Measurements from ENCODE around the gene ADCY1. TPM values are rescaled to one million over a fixed set of nuclear protein-coding genes. Genes with fewer than 3 reads are reported as not detected.
"Not testable (repeated sequence)": the region's sequence is repeated elsewhere in the genome, so short reads cannot be mapped to it uniquely, and the experiment has no call there.

Gene ADCY1
- total and polyA plus RNA-seq, 2 donors (not counting 1 experiment from before 2014, with no cell fraction given): 0.23 to 2.5 TPM

DNA sequence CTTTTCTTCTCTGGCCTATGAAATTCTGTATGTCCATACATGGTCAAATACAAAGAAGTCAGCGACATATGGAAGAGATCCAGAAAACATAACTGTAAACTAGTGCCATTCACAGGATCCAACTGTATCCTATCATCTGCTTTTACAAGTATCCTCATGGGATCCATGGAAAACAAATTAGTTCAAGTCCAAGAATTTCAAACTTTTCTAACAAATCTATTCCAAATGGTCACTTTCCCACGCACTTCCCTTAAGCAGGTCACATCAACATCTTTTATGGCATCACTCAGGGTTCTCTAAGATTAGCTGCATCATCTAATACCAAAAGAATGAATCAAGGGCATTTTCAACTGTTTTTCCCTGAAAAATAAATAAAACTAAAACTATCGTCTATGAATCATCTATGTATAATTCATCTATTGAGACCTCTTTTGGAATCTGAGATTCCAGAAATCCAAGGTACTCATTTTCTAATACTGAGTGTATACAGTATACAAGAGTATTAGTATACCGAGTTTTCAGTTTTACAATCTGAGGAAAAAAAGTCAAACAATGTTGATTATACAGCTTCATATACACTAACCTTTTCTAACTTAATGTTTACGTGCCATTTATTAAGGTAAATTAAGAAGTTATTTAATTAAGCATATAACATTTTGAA is 187.5 kb downstream of the ADCY1 start:
- H3K4me1 ChIP-seq (ENCODE audit: control insufficient read depth, extremely low read depth, insufficient read depth, low read length); H3K4me3 ChIP-seq (replicated peaks in 1 of 4; ENCODE audit: control extremely low read depth in 1 of 4, insufficient read depth in 1 of 4, low read depth in 3 of 4, low read length in 4 of 4); H3K4me2 ChIP-seq (ENCODE audit: extremely low read depth, insufficient read depth, low read length); H2AFZ ChIP-seq (ENCODE audit: low read length); H3K9me3 ChIP-seq (ENCODE audit: control insufficient read depth, insufficient read depth, low read depth, low read length); H3K79me2 ChIP-seq (ENCODE audit: control insufficient read depth, insufficient read depth, low read length); H3K36me3 ChIP-seq (ENCODE audit: control insufficient read depth, insufficient read depth, low read length); H3K9ac ChIP-seq (ENCODE audit: insufficient read depth, low read length); H4K20me1 ChIP-seq (ENCODE audit: control insufficient read depth, extremely low read depth, insufficient read depth, low read length); H3K27me3 ChIP-seq (ENCODE audit: control insufficient read depth, insufficient read depth, low read length): not testable (repeated sequence)
- peak overlapping the region; percentile 79 for H3K27ac ChIP-seq (ENCODE audit: insufficient read depth, low read length)
- peak; percentile 92 for DNase-seq (ENCODE audit: low read depth in 2 of 2)

DNA sequence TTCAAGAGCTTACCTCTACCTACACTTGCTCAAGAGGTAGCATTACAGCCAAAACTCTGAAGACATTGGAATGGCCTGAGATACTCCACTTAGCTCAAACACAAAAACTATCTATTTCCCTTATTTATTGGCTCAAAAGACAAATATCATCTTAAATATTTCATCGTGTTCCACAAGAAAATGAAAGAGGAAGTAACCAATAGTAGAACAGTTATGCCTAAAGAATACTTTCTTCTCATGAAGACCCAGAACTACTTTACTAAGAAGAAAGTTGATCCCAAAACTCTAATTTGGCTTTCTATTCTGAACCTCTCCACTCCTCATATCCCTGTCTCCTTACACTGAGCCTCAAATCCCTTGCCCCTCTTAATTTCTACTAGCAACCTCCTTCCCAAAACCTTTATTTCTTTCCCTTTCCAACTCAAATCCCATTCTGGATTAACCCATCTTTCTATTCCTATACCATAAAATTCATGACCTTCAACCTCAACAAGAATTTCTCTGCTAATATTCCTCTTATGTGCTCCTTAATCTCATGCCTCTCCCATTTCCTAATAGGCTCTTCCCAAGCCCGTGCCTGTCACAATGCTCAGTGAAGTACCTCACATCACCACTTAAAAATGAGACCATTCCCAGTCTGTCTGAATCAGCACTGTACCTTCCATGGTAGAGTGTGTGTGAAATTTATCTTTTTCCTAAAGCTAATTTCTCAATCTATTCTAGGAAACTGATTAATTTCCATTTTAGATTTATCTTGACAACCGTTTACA is 188.2 kb downstream of the ADCY1 start:
- H3K27me3 ChIP-seq (ENCODE audit: control insufficient read depth, insufficient read depth, low read length); H3K4me1 ChIP-seq (ENCODE audit: control insufficient read depth, extremely low read depth, insufficient read depth, low read length); H2AFZ ChIP-seq (ENCODE audit: low read length); H3K9me3 ChIP-seq (ENCODE audit: control insufficient read depth, insufficient read depth, low read depth, low read length); H4K20me1 ChIP-seq (ENCODE audit: control insufficient read depth, extremely low read depth, insufficient read depth, low read length); H3K36me3 ChIP-seq (ENCODE audit: control insufficient read depth, insufficient read depth, low read length): not testable (repeated sequence)
- H3K4me2 ChIP-seq (ENCODE audit: extremely low read depth, insufficient read depth, low read length): peak overlapping the region; percentile 23
- peak overlapping the region; percentile 13 for H3K9ac ChIP-seq (ENCODE audit: insufficient read depth, low read length)
- peaks cover 12% of the 10 kb centered on the region for H3K79me2 ChIP-seq (ENCODE audit: control insufficient read depth, insufficient read depth, low read length)
- peak overlapping the region; percentile 79 for H3K27ac ChIP-seq (ENCODE audit: insufficient read depth, low read length)
- H3K4me3 ChIP-seq (replicated peaks in 1 of 4; ENCODE audit: control extremely low read depth in 1 of 4, insufficient read depth in 1 of 4, low read depth in 3 of 4, low read length in 4 of 4): peak overlapping the region in 1 of 4 experiments; percentile 36
- peak; percentile 27 to 28 for DNase-seq (ENCODE audit: low read depth in 2 of 2)

DNA sequence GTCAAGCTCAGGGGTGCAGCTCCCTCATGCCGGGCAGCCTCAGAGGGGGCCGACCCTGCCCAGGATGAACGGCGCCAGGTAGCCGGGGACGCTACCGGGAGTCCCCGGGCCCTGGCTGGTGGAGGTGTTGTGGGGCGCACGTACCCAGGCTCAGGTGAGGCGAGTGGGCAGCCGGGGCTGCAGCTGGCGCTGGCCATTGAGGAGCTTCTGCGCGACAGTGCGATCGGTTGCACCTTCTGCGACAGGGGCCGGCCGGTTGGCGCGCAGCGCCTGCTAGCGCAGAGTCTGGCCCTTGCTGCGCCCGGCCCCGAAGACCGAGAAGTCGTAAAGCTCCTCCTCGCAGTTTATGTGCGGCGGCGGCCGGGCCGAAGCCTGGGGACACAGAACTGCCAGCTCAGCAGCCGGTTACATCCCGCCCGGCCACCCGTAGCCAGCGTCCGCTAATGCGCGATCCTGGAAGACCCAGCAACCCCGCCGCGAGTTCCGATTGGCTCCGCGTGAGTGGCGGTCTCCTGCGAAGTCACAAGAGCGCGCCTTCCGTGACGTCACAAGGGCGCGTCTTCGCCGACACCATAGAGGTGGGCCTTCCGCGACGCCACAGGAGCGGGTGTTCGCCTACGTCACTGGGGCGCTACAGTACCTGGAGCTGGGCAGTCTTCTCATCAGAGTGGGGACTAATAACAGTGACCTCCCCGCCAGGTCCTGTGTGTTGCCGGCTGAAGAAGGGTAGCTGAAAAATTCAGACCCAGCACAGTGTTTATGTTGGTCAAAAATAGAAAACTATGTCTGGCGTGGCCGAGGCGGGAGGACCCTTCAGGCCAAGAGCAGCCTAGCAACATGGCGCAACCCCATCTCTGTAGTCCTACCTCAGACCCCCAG is 194.6 kb downstream of the ADCY1 start:
- peak overlapping the region; percentile 66 to 85 (median 82) for H3K4me3 ChIP-seq (replicated peaks in 1 of 4; ENCODE audit: control extremely low read depth in 1 of 4, insufficient read depth in 1 of 4, low read depth in 3 of 4, low read length in 4 of 4)
- DNase-seq (ENCODE audit: low read depth in 2 of 2): peak; percentile 98 to 99
- not testable (repeated sequence) for H3K9me3 ChIP-seq (ENCODE audit: control insufficient read depth, insufficient read depth, low read depth, low read length); H4K20me1 ChIP-seq (ENCODE audit: control insufficient read depth, extremely low read depth, insufficient read depth, low read length); H3K4me1 ChIP-seq (ENCODE audit: control insufficient read depth, extremely low read depth, insufficient read depth, low read length); H3K27me3 ChIP-seq (ENCODE audit: control insufficient read depth, insufficient read depth, low read length); H3K36me3 ChIP-seq (ENCODE audit: control insufficient read depth, insufficient read depth, low read length)
- peak overlapping the region; percentile 82 for H3K4me2 ChIP-seq (ENCODE audit: extremely low read depth, insufficient read depth, low read length)
- H3K9ac ChIP-seq (ENCODE audit: insufficient read depth, low read length): peak overlapping the region; percentile 89
- peaks cover 20% of the 10 kb centered on the region for H3K79me2 ChIP-seq (ENCODE audit: control insufficient read depth, insufficient read depth, low read length)
- H2AFZ ChIP-seq (ENCODE audit: low read length): peak overlapping the region; percentile 78
- H3K27ac ChIP-seq (ENCODE audit: insufficient read depth, low read length): peak overlapping the region; percentile 95

DNA sequence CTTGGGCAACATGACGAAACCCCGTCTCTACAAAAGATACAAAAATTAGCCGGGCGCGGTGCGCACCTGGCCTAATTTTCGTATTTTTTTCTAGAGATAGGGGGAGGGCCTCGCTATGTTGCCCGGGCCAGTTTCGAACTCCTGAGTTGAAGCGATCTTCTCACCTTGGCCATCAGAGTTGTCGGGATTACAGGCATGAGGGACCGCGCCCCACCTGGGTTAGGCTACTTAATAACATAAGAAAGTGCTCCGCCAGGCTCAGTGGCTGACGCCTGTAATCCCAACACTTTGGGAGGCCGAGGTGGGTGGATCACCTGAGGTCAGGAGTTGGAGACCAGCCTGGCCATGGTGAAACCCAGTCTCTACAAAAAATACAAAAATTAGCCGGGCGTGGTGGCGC is 195.5 kb downstream of the ADCY1 start:
- H3K9me3 ChIP-seq (ENCODE audit: control insufficient read depth, insufficient read depth, low read depth, low read length); H2AFZ ChIP-seq (ENCODE audit: low read length); H3K36me3 ChIP-seq (ENCODE audit: control insufficient read depth, insufficient read depth, low read length); H4K20me1 ChIP-seq (ENCODE audit: control insufficient read depth, extremely low read depth, insufficient read depth, low read length); H3K27me3 ChIP-seq (ENCODE audit: control insufficient read depth, insufficient read depth, low read length); H3K9ac ChIP-seq (ENCODE audit: insufficient read depth, low read length); DNase-seq (ENCODE audit: low read depth in 2 of 2); H3K4me1 ChIP-seq (ENCODE audit: control insufficient read depth, extremely low read depth, insufficient read depth, low read length): not testable (repeated sequence)
- Histone ChIP-seq H3K4me3 (replicated peaks in 1 of 4; ENCODE audit: control extremely low read depth in 1 of 4, insufficient read depth in 1 of 4, low read depth in 3 of 4, low read length in 4 of 4) (peak overlapping the region in 3 of 4 experiments; percentile 66 to 83 (median 82)), H3K79me2 (ENCODE audit: control insufficient read depth, insufficient read depth, low read length) (peaks cover 15% of the 10 kb centered on the region), H3K4me2 (ENCODE audit: extremely low read depth, insufficient read depth, low read length) (peak overlapping the region; percentile 82), H3K27ac (ENCODE audit: insufficient read depth, low read length) (peak overlapping the region; percentile 95)
